Mesodermal cell (in vitro differentiated cells): ENCODE results near the gene KCNB1.

Experiments used
- H3K27ac ChIP-seq: 2 replicates; pipeline ENCODE4 v1.7.0; 2013; ENCODE audit warnings: mild to moderate bottlenecking, low read depth, low read length, moderate library complexity; ENCODE audit not compliant: severe bottlenecking
- H3K36me3 ChIP-seq: 2 replicates; pipeline ENCODE4 v1.7.1; 2013; ENCODE audit warnings: mild to moderate bottlenecking, low read length, moderate library complexity; ENCODE audit not compliant: control insufficient read depth, insufficient read depth
- H3K4me1 ChIP-seq: one replicate; pipeline ENCODE4 v1.7.1; 2013; ENCODE audit warnings: mild to moderate bottlenecking, low read length; ENCODE audit not compliant: insufficient read depth, control insufficient read depth, poor library complexity, severe bottlenecking
- H3K4me3 ChIP-seq: 2 replicates; pipeline ENCODE4 v1.7.0; 2013; ENCODE audit warnings: low read length, control low read depth, mild to moderate bottlenecking; ENCODE audit not compliant: insufficient read depth, poor library complexity, severe bottlenecking; ENCODE audit errors: extremely low read depth
- H3K9me3 ChIP-seq: 2 replicates; pipeline ENCODE4 v1.7.1; 2013; ENCODE audit warnings: mild to moderate bottlenecking, low read length, moderate library complexity; ENCODE audit not compliant: control insufficient read depth
- WGBS, 2 experiments: methylation state at CpG; one replicate each; pipeline ENCODE4 v1.1.5; 2013; ENCODE audit warnings: missing lambda C conversion rate in 2 of 2; ENCODE audit not compliant: insufficient coverage in 2 of 2; 5-methylcytosine and 5-hydroxymethylcytosine counted together

KCNB1 gene

DNA sequence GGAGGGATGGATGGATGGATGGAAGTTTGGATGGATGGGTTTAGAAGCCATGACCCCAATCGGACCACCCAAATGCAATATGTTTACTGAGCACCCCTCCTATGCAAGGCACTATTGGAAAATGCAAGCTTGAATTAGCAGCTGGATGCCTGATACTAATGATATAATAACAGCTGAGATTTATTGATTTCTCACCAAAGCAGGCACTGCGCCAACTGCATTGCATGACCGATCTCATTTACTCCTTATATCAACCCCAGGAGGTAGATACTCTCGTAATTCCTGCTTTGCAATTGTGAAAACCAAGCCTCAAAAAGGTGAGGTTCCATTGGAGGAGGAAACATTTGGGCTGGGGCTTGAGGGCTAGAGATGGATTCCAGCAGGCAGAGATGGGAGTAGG is 89.7 kb downstream of the KCNB1 start:
- Histone ChIP-seq H3K9me3 (no peaks in the 10 kb centered on the region), H3K4me1 (peaks cover 3% of the 10 kb centered on the region), H3K4me3 (no peak overlapping the region), H3K27ac (no peak overlapping the region), H3K36me3 (no peaks in the 10 kb centered on the region)
- WGBS, 2 experiments, result 100% methylated on average over 3 of the region's 4 CpGs; no CpG with 5 or more reads in 1 of the 2 experiments

DNA sequence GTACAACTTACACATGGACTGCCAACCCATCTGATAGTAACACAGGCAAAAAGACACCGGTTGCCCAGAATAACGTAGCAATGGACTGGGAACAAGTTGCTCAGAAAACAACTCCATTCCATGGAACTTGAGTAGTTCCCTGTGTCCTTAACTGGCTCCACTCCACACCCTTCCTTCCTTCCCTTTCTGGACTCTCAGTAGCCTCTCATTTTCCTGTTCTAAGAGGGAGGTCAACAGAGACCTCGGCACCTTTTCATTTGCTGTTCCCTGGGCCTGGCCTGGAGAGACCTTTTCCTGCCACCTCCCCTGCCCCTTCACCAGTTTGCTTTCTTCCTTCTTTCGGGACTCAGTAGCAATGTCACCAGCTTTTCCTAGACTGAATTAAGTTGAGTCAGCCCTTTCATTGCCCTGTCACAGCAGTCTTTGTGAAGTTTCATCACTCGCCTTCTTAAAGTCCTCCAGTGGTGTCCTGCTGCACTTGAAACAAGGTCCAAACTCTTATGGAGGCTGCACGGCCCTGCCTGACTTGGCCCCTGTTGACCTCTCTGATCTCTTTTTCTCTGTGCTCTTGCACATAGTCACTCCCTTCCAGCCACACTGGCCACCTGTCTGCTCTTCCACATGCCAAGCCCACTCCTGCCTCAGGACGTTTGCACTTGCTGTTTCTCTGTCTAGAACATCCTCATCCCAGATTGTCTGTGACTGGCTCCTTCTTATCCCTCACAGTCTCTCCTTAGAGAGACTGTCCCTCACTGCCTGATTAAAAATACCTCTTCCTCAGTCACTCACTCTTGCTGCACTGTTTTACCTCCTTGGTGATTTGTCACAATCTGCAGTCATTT is 90.8 kb downstream of the KCNB1 start:
- peaks cover 2% of the 10 kb centered on the region for H3K4me1 ChIP-seq
- 87 to 92% methylated on average over 7 of the region's 7 CpGs for WGBS, 2 experiments
- H3K36me3 ChIP-seq, result no peaks in the 10 kb centered on the region
- H3K4me3 ChIP-seq, result no peak overlapping the region
- H3K27ac ChIP-seq, result no peak overlapping the region
- no peaks in the 10 kb centered on the region for H3K9me3 ChIP-seq

GRCh38 chr20:49389854-49390253 is 92.6 kb downstream of the KCNB1 start:
- Histone ChIP-seq H3K27ac (no peak overlapping the region), H3K4me1 (peaks cover 2% of the 10 kb centered on the region), H3K4me3 (no peak overlapping the region), H3K36me3 (no peaks in the 10 kb centered on the region), H3K9me3 (no peaks in the 10 kb centered on the region)
- 89 to 90% methylated on average over 1 to 2 of the region's 2 CpGs for WGBS, 2 experiments

DNA sequence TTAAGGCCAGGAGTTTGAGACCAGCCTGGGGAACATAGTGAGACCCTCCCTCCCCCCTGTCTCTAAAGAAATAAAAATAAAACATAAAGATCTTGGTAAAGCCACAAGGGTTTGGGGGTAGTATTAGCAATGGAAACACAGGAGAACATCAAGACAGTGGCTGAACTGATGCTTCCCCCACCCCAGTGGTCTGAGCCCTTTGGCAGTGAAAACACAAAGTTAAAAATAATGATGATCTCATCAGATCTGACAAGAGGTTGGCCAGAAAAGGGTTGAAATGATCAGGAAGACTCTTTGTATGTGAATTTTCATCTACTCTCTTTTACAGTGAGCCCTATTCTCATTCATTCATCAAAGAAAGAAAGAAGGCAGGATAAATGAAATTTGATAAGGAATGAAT is 93.7 kb downstream of the KCNB1 start:
- no peaks in the 10 kb centered on the region for H3K36me3 ChIP-seq
- H3K9me3 ChIP-seq, result no peaks in the 10 kb centered on the region
- H3K27ac ChIP-seq, result no peak overlapping the region
- peaks cover 2% of the 10 kb centered on the region for H3K4me1 ChIP-seq
- no peak overlapping the region for H3K4me3 ChIP-seq

- WGBS, 2 experiments, result 96 to 100% methylated on average over 3 of the region's 4 CpGs
- Histone ChIP-seq H3K27ac (no peak overlapping the region), H3K4me1 (peaks cover 2% of the 10 kb centered on the region), H3K36me3 (no peaks in the 10 kb centered on the region), H3K9me3 (no peaks in the 10 kb centered on the region), H3K4me3 (no peak overlapping the region)
Observed at GRCh38 chr20:49387581-49387939, 94.9 kb downstream of the KCNB1 start.

DNA sequence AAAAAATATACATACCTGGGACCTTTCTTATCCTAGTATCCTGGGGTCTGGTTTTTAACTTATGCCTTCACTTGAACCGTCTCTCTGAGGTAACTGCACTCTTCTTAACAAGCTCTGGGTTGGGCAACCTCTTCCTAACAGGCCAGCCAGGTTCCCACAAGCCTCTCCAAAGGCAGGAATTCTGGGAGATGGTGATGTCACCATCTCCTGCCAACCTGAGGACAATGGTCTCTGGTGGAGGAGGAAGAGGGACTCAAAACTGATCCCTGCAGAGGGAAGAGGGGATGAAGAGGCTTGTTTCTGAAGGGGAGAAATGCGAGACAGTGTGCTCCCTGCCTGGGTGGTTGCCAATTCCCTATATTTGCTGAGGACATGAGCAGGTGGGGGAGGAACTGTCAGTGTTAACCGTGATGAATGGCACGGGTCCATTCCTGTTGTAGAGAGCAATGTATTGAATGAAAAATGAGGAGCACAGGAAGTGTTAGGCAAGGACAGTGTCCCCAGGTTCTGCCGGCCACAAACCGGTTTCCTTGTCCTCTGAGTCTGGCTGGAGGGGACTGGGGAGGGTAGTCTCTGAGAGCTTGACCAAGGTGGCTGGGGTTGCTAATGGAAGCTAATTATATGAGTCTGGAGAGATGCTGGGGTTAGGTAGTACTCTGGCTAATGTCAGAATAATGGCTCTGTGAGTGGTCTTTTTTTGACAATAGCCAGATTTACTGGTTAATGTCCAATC is 95.5 kb downstream of the KCNB1 start:
- H3K9me3 ChIP-seq, result no peaks in the 10 kb centered on the region
- no peak overlapping the region for H3K27ac ChIP-seq
- 83 to 89% methylated on average over 5 to 6 of the region's 6 CpGs for WGBS, 2 experiments
- no peak overlapping the region for H3K4me3 ChIP-seq
- no peaks in the 10 kb centered on the region for H3K36me3 ChIP-seq
- peaks cover 2% of the 10 kb centered on the region for H3K4me1 ChIP-seq

- no peaks in the 10 kb centered on the region for H3K36me3 ChIP-seq
- no peak overlapping the region for H3K27ac ChIP-seq
- H3K4me1 ChIP-seq, result peaks cover 2% of the 10 kb centered on the region
- H3K9me3 ChIP-seq, result no peaks in the 10 kb centered on the region
- WGBS, 2 experiments, result 67% methylated on average over 1 of the region's 1 CpG; no CpG with 5 or more reads in 1 of the 2 experiments
- no peak overlapping the region for H3K4me3 ChIP-seq
Observed at GRCh38 chr20:49385465-49385864, 97.0 kb downstream of the KCNB1 start.

DNA sequence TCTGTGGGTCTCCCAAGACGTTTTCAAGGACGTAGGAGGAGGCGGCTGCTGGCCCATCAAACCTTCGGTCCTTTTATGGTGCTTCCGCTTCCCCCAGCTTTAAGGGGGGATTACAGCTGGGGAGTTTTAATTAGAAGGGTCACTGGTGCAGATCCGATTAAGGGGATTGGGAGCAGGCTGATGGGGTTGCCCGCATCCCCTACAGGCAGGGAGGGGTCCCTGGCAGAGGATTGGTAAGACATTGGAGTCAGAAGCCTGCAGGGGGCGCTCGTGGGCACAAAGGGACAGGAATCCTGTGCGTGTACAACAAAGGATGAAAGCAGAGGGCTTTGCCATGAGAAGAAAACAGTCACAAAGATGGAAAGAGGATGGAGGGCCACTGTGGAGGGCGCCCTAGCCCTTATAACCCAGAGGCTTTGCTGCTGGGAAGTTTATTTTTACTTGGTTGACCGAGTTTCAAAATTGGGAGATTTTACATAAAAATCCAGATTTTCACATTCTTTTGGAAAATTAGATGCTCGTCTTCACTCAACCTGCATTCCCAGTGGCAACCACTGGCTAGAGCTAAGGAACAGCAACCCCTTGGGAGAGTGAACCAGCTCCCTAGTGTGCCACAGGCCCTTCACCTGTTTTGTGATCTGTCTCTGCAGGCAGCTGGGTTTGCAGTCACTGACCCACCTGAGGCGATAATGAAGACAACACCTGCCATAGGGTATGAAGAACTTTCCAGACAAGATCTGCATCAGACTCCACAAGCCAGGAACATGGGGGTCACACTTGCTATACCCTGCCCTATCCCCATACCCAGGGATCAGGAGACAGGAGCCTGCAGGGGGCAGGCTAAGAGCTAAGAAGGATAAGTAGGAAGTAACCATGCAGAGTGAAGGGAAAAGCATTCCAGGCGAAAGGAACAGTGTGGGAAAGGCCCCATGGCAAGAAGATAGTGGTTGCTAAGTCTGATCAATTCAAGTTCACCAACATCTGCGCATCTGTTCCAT is 97.7 kb downstream of the KCNB1 start:
- no peak overlapping the region for H3K4me3 ChIP-seq
- no peak overlapping the region for H3K27ac ChIP-seq
- H3K9me3 ChIP-seq, result no peaks in the 10 kb centered on the region
- peaks cover 2% of the 10 kb centered on the region for H3K4me1 ChIP-seq
- H3K36me3 ChIP-seq, result no peaks in the 10 kb centered on the region
- WGBS, 2 experiments, result 51 to 59% methylated on average over 13 to 14 of the region's 16 CpGs

- Histone ChIP-seq H3K4me3 (no peak overlapping the region), H3K27ac (no peak overlapping the region), H3K4me1 (peaks cover 2% of the 10 kb centered on the region), H3K36me3 (no peaks in the 10 kb centered on the region), H3K9me3 (no peaks in the 10 kb centered on the region)
- 86 to 88% methylated on average over 10 to 11 of the region's 14 CpGs for whole genome bisulfite sequencing, 2 experiments
Observed at GRCh38 chr20:49381558-49382493, 100.6 kb downstream of the KCNB1 start.
